HG03469 (cell line): Measurements from ENCODE around the gene NUP107.
A peak's percentile ranks its signal among the peaks of the same experiment; 100 is the strongest.
"Not testable (repeated sequence)": the region's sequence is repeated elsewhere in the genome, so short reads cannot be mapped to it uniquely, and the experiment has no call there.

Experiments
- ATAC-seq: cut with Tn5 transposase; IDR thresholded peaks from one replicate; pipeline ENCODE4 v1.9.1; 2021; ENCODE audit warnings: mild to moderate bottlenecking, moderate library complexity, moderate number of reproducible peaks; ENCODE audit not compliant: unreplicated experiment

The NUP107 gene

DNA sequence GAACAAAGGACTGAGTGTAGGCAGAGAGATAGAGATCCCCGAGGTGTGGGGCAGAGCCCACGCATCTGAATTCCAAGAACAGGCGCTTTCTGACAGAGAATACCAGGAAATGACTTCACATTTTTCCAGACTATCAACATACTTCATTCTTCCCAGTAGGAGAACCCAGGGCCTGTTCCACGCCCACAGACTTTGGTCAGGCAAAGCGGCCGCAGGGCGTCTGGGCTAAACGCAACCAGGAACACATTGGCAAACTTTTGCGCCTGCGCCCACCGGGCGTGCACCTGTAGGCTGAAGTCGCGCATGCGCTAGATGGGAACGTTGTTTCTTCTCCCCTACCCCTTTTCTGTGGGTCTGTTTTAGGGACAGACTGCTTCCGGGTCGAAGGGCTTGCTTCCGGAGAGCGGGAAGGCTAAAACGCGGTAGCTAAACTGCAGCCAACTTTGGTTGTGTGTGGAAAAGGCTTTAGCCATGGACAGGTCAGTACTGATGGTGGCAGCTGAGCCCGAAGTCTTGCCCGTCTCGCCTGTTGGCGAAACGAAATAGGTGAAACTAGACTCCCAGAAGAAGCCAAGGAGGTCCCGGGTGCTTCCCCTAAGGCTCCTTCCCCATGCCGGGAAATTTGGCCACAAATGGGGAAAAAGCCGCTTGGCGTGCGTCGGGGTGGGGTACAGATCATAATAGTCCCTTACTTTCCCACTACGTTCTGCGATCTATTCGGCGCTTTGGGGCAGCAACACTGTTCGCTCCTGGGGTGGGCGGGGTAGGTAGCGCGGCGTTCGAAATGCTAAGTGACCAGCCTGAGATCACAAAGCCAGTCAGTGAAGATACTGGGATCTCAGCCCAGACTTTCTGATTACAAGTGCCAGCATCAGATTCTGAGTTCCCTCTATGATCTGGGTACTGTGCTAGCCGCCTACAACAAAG lies at the start of gene NUP107:
Gene NUP107, plus strand, starts transcription at position 384 of the 927 bp plus-strand sequence. Its CDS starts 88 bp downstream, at position 472.
- ATAC-seq = peak; percentile 94

DNA sequence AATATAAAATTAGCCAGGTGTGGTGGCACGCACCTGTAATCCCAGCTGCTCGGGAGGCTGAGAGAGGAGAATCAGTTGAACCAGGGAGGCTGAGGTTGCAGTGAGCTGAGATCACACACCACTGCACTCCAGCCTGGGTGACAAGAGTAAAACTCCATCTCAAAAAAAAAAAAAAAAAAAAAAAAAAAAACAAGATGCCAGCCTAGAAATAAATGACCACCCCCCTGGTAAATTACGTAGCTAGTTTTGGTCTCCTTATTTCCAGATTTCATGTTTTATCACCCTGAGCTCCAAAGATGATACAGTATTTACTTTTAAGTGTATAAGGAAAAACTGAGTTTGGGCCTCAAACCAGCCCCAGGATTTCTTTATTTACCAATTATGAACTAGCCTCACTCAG lies 49.3 kb upstream of the NUP107 start:
- not testable (repeated sequence) for ATAC-seq

DNA sequence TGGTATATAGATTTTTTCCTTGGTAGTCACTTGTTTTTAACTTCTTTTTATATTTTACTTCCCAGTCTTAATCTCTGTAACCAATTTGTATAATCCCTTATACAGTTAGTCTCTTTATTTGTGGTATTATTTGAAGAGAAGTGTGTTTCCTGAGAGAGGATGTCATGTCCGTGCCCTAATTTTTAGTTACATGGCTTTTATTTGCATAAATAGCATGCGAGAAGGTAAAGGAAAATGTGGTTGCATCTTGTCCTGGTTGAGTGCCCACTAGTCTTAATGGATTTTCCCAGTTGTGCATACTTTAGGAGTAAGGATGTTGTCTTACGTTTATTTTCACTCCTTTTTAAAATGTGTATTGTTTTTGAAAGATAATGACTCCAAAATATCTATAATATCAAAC lies 48.6 kb upstream of the NUP107 start:
- no peak for ATAC-seq

DNA sequence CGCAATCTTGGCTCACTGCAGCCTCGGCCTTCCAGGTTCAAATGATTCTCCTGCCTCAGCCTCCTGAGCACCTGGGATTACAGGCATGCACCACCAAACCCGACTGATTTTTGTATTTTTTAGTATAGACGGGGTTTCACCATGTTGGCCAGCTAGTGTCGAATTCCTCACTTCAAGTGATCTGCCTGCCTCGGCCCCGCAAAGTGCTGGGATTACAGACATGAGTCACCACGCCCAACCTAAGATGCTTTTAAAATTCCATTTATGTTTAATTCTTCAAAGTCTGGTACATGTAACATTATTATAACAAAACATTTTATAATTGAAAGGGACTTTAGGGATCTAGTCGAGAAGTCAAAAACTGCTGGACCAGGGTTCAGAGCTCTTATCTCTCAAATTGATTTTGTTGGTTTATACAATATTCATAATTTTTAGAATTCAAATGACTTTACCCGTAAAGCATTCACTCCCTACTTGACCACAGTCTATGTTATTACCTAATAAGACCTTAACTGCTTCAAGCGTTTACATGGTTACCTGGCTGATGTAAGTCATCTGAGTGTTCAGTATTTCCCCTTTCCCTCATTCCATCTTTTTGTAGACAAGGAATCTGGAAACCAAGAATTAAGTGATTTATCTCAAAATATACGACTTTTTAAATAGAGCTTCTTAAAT lies 47.9 kb upstream of the NUP107 start:
- no peak for ATAC-seq

DNA sequence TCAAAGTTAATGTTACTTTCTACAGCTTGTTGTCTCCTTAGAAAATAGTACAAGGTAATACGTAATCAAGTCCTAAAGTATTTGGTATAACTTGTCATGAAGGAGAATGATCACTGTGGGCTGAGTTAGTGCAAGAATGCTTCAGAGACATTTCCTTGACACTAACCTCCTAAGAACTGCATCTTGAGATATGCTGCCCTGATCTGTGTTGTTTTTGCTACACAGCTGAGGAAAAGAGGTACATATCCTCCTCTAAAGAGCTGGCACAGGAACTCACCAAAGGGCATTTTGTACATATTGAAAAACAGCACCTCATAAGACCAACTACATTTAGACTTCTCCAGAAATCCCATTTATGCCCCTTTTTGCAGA lies 47.4 kb upstream of the NUP107 start:
- ATAC-seq = no peak

DNA sequence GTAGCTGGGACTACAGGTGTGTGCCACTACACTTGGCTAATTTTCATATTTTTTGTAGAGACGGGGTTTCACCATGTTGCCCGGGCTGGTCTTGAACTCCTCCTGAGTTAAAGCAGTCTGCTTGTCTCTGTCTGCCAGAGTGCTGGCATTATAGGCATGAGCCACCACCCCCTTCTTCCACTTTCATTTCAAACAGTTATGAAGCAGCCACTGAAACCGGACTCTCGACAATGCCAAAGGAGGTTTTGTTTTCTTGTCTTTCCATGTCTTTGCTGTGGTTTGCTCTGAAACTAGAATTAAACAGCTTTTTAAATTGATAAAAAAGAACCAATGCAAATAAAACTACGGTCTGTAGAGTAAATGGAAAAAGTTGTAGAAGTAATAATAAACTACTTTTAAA lies 45.6 kb upstream of the NUP107 start:
- peak; percentile 77 for ATAC-seq

DNA sequence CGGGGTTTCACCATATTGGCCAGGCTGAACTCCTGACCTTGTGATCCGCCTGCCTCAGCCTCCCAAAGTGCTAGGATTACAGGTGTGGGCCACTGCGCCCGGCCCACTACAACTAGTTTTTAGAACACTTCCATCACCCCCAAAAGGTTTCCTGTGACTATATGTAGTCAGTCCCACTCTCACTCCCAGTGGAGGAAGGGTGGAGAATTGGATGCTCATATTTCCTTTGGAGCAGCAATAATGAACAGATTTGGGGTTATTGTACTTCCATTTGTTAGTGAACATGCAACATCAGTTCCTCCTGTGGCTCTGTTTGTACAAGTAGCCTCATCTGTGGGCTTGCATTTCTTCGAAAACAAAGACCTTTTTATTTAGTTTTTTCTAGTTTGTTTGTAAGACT lies 40.3 kb upstream of the NUP107 start:
- no peak for ATAC-seq

DNA sequence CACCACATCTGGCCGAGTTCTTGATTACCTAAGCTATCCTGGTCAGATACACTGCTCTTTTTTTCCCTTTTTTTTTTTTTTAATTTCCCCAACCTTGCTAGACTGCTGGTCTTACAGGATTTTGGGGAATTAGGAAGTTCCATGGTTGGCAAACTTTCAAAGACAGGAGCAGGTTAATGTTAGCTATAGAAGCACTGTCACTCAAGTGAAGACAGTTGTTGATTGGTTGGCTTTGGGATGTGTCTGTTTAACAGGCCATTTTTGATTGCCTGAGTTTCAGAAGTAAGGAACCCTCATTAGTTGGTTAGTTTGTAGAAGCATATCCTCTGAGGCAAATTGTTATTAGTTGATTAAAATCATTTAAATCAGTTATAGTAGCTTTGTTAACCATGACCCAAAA lies 39.3 kb upstream of the NUP107 start:
- no peak for ATAC-seq

DNA sequence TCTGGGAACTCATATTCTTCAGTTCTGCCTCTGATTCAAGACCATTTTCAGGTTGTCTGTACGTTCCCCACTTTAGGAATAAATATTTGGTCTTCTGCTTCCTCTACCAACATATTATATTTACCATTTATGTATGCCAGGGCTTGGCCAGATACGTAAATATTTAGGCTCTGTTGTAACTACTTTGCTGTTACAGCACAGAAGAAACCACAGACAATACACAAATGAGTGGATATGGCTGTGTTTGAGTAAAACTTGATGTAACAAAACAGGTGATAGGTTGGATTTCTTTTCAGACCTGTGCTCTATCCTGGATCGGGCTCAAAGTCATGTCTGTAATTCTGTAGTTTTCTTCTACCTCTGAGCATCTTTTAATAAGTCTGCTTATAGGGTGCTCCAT lies 38.6 kb upstream of the NUP107 start:
- ATAC-seq = no peak

DNA sequence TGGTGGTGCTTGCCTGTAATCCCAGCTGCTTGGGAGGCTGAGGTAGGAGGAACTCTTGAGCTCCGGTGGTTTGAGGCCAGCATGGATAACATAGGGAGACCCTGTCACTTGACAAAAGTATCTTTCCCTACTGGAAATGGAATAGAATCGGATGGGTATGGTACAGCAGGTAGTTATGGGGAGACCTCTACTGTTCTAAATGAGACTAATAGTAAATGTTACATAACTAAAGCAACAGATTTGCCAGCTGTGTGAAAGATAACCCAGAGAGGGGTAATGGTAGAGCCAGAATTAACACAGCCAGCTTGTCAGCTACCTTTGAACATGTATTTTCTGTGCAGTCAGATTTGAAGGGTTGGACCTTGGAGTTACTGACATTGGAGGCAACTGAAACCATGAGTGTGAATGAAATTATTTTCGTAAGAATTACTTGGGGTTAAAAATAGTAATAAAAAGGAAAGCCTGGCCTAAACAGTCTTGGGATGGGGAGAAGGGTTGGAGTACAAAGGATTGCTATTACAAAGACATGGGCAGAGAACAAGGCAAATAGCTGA lies 21.7 kb upstream of the NUP107 start:
- no peak for ATAC-seq

DNA sequence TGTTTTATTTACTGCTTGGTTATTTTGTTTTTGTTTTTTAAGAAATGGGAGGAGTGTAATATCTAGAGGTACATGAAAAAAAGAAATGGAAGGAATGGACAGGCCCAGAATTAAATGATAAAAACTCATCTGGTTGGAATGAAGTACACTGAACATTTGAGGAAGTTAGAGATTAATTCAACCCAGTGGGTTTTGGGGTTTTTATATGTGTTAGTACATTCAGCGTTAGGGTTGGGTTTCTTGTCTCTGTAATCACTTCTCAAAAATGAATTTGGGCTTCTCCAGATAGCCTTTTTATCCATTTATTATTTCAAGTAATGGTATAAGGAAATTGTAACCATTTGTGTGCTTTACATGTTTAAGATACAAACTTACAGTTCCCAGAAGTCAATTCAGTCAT lies 19.5 kb upstream of the NUP107 start:
- no peak for ATAC-seq

DNA sequence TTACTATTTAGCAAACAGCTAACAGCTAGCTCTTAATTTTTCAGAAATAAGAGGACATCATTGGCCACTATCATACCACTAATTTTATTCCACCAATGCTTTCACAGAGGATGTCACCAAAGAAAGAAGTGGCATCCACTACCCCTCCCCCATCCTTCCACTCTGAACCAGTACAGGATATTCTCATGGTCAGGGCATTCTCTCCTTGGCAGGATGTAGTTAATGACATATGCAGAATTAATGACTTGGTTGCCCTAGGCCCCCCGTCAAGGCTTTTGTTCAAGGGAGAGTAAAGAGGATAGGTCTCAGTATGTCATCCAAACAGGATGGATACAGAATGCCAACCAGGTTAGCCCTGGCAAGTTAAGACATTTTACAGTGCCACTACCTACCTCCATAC lies 18.9 kb upstream of the NUP107 start:
- ATAC-seq = no peak

DNA sequence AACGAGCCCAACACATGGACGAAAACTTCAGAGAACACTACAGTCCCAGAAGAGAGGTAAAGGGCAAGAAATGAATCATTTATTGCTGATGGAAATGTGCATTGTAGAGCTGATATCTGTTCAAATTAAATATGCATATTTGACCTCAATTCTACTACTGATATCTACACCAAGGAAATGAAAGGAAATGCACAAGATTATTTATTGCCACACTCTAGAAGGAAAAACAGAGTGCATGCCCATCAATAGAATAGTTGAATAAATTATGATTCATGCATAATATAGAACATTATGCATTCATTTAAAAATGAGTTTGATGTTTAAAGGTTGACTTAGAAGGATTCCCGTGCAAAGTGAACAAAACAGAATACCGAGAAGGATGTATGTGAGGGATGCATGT lies 15.6 kb upstream of the NUP107 start:
- no peak for ATAC-seq

DNA sequence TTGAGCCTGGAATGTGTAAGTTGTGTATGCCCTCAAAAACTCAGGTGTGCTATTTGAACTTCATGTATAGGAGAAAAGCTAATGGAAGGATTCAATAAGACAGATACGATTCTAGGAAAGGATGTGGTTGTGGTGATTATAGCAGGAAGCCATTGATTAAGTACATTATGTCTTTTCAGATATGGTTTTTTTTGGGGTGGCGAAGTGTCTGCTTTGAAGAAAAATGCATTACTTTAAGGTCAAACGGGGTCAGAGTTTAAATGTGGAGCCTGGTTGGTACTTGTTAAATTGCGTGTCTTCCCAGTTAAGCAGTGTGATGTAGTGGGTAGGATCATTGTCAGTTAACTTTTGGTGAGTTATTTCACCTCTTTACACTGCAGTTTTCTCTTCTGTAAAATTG lies 13.0 kb upstream of the NUP107 start:
- no peak for ATAC-seq

DNA sequence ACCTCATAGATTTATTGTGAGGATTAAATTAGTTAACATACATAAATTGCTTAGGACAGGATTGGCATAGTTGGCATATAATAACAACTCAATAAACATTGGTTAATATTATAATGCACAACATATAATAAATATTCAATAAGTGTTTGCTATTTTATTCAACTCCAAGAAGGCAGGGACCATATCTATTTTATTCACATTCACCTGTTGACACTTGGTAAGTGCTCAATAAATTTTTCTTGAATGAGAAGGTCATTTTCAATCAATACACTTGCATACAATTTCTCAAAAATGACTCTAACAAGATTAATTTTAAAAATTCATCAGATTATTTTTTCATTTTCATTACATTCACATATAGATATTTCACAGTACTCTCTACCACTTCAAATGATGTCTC lies 12.4 kb upstream of the NUP107 start:
- no peak for ATAC-seq

DNA sequence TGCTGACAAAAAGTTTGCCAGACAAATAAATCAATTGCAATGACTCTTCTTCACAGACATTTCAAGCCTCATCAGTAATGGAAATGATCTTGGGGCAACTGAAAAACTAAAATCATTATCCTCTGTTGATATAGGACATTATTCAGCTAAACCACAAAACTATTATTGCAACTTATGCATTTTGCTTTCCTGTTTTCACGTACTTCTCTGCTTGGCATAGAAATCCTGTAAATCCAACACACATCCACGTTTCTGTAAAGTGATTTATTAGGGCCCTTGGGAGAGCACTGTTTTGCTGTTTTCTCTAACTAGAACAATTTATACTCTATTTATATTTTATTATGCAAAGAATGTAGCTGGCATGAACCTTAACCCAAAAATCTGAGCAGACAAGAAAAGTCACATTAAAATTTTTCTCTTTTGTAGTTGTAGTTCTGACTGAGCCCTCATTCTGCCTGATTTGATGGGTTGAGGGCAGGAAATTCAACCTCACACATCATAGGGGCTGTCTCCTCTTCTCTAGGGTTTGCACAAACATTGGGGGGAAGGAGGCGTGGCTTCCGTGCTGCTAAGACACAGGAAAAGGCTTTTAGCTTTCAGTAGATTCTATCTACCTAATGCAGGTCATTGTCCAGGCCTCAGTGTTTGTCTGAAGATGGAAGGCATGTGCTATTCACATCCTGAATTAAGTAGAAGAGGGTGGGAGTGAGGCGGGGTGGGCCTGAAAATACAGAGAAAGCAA lies 11.5 kb upstream of the NUP107 start:
- ATAC-seq = no peak

DNA sequence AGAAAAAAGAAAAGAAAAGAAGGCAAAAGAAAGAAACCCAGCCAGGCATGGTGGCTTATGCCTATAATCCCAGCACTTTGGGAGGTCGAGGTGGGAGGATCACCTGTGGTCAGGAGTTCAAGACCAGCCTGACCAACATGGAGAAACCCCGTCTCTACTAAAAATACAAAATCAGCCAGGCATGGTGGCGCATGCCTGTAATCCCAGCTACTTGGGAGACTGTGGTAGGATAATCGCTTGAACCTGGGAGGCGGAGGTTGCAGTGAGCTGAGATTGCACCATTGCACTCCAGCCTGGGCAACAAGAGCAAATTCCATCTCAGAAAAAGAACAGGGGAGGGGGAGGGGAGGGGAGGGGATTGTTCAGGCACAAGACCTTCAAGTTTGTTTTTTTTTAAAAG lies 9.9 kb upstream of the NUP107 start:
- ATAC-seq = not testable (repeated sequence)

DNA sequence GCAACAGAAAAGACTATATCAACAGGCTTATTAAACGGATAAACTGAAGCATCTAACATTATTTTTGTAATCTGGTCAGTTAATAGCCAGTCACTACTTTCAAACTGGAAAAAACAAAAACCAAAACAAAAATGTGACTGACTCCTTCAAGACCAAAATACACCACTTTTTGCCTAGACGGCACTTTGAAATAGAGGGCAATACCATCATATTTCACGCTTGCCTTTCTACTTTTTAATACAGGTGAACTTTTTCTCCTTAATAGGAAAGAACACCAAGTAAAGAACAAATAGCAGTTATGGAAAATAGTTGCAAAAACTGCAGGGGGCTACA lies 550 bp upstream of the NUP107 start:
- no peak for ATAC-seq

DNA sequence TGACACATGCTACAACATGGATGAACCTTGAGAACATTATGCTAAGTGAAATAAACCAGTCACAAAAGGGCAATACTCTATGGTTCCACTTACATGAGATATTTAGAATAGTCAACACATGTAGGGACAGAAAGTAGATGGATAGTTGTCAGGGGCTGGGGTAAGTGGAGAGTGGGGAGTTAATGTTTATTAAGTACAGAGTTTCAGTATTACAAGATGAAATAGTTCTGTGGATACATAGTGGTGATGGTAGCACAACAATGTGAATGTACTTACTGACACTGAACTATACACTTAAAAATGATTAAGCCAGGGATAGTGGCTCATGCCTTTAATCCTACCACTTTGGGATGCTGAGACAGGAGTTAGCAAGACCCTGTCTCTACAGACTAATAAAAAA lies 8.7 kb downstream of the NUP107 start:
- ATAC-seq = no peak

DNA sequence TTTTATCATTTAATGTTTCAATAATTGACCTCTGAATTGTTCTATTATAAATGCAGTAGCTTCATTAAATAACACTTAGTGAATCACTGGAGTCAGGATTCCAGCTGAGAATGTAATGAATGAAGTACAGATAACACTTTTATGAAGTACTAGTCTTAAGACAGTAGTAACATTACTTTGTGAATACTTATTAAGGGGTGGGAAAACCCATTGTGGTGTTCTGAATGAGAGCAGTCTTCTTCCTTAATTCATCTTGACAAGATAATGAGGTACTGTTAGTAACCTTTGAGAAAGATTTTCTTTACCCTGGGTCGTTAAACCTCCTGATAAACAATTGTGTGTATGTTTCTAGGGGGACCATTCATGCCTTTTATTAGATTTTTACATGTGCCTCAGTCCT lies 12.7 kb downstream of the NUP107 start:
- ATAC-seq = no peak

DNA sequence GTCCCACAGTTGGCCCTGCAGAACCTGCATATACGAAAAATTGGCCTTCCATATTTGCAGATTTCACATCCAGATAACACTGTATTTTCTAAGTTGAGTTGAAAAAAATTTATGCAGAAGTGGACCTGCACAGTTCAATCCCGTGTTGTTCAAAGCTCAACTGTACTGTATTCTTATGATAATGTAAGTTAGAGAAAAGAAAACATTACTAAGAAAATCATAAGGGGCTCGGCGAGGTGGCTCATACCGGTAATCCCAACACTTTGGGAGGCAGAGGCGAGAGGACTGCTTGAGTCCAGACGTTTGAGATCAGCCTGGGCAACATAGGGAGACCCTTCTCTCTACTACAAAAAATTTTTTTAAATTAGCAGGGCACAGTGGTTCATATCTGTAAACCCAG lies 41.0 kb downstream of the NUP107 start:
- ATAC-seq = no peak
